Epithelial cell of proximal tubule (primary cell): ENCODE data around the gene PREX1. TPM values are rescaled to one million over a fixed set of nuclear protein-coding genes. Genes with fewer than 3 reads are reported as not detected.

Source experiments
- DNase-seq: peaks from one replicate; pipeline ENCODE4 v3.0.0-alpha.2; 2011; ENCODE audit warnings: low read depth
- H3K4me3 ChIP-seq: 2 replicates; pipeline ENCODE4 v1.5.1; 2011; ENCODE audit warnings: low read depth, mild to moderate bottlenecking, low read length
- CTCF ChIP-seq: conservative IDR thresholded peaks from 2 replicates; pipeline ENCODE4 v1.5.1; 2012; ENCODE audit warnings: low read depth, mild to moderate bottlenecking, low read length
- total RNA-seq: library from RNA; depleted of rRNA; stranded (reverse); fragments of >200 nt; gene quantifications from 2 replicates; pipeline ENCODE4 v1.2.3, GENCODE V29; 2015

Gene PREX1
- total RNA-seq, 1 donor from 2014 or later = 4.7 TPM

- DNase-seq = no peak
- no peak overlapping the region for H3K4me3 ChIP-seq
- no peak for TF ChIP-seq CTCF
These were observed 27.6 kb downstream of the PREX1 start for GRCh38 chr20:48800177-48800576.

GRCh38 chr20:48799328-48800105, 28.3 kb downstream of the PREX1 start:
- no peak for DNase-seq
- H3K4me3 ChIP-seq = no peak overlapping the region
- TF ChIP-seq CTCF = no peak

GRCh38 chr20:48797850-48798747, 29.7 kb downstream of the PREX1 start:
- no peak overlapping the region for H3K4me3 ChIP-seq
- no peak for TF ChIP-seq CTCF
- DNase-seq = no peak

- H3K4me3 ChIP-seq = no peak overlapping the region
- no peak for TF ChIP-seq CTCF
- DNase-seq = no peak
These were observed 30.4 kb downstream of the PREX1 start for GRCh38 chr20:48797275-48797825.

GRCh38 chr20:48795732-48796131, 32.1 kb downstream of the PREX1 start:
- no peak for TF ChIP-seq CTCF
- H3K4me3 ChIP-seq = no peak overlapping the region
- DNase-seq = no peak

GRCh38 chr20:48794816-48795457, 32.9 kb downstream of the PREX1 start:
- H3K4me3 ChIP-seq = no peak overlapping the region
- no peak for DNase-seq
- TF ChIP-seq CTCF = no peak
